PC-3 (cell line): ENCODE measurements around the gene KCP.

ENCODE experiments used
- EZH2 ChIP-seq: fragments of 300-600 bp; sonication (generic); IDR thresholded peaks from one replicate; pipeline ENCODE4 v1.6.1; 2017; ENCODE audit warnings: antibody characterized with exemption, mild to moderate bottlenecking, low read length; ENCODE audit not compliant: unreplicated experiment
- EZH2phosphoT487 ChIP-seq: fragments of 300-600 bp; sonication (generic); IDR thresholded peaks from 2 replicates; pipeline ENCODE4 v1.6.1; 2018; ENCODE audit warnings: mild to moderate bottlenecking, antibody characterized with exemption, low read length, borderline replicate concordance
- TF ChIP-seq, protein P1 (sequence below): fragments of 300-600 bp; sonication (generic); conservative IDR thresholded peaks from 2 replicates; pipeline ENCODE4 v1.5.1; 2017; ENCODE audit warnings: antibody characterized with exemption, low read depth, mild to moderate bottlenecking, low read length

DNA sequence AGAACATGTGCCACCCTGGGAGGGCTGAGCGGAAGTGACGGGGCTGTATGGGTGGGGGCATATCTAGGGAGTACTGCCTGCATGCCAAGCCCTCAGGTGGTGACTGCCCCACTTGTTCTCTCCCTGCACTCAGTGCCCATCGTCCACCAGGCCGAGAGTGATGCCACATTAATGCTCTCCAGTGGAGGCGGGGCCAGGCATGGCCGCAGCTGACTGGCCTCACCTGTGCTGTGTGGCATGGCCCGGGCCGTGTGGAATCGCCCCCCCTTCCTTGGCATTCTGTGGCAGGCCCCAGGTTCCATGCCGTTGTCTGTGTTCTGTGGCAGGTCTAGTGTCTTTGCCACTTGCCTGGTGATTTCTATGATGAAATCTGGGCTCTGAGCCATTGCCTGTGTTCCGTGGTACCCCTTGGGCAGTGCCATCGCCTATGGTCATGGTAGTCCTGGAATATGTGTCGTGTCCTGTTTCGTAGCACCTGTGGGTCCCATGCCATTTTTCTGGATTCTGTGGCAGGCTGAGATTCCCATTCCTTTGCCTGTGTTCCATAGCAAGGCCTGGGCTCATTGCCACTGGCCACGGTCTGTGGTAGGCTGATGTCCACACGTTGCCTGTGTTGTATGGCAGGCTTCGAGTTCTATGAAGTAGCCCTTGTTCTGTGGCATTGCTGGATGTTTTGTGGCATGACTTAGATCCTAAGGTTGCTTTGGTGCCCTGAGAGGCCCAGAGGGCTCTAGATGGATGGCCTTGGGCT lies 71.4 kb downstream of the KCP start:
- TF ChIP-seq EZH2 (no peak), EZH2phosphoT487 (no peak)
- TF ChIP-seq, protein P1, sequence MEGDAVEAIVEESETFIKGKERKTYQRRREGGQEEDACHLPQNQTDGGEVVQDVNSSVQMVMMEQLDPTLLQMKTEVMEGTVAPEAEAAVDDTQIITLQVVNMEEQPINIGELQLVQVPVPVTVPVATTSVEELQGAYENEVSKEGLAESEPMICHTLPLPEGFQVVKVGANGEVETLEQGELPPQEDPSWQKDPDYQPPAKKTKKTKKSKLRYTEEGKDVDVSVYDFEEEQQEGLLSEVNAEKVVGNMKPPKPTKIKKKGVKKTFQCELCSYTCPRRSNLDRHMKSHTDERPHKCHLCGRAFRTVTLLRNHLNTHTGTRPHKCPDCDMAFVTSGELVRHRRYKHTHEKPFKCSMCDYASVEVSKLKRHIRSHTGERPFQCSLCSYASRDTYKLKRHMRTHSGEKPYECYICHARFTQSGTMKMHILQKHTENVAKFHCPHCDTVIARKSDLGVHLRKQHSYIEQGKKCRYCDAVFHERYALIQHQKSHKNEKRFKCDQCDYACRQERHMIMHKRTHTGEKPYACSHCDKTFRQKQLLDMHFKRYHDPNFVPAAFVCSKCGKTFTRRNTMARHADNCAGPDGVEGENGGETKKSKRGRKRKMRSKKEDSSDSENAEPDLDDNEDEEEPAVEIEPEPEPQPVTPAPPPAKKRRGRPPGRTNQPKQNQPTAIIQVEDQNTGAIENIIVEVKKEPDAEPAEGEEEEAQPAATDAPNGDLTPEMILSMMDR, result no peak
